Right lobe of liver (tissue), 6 donors: ENCODE measurements around the gene MYOF. TPM values are rescaled to one million over a fixed set of nuclear protein-coding genes. Genes with fewer than 3 reads are reported as not detected.

ENCODE experiments used
- ATAC-seq, 4 donors: fragments of 200-7000 bp; cut with Tn5 transposase; one replicate each; pipeline ENCODE4 v1.9.1; 2020; ENCODE audit warnings: mild to moderate bottlenecking in 4 of 4, moderate library complexity in 4 of 4
- DNase-seq, 3 donors: peaks; one replicate each; pipeline ENCODE4 v3.0.0-alpha.2; 2020
- H3K27ac ChIP-seq, 3 donors: fragments of 200-600 bp; one replicate each; pipeline ENCODE4 v1.8.0; 2022
- H3K27me3 ChIP-seq, 2 donors: fragments of 200-600 bp; one replicate each; pipeline ENCODE4 v1.8.0; 2022
- H3K36me3 ChIP-seq, 4 donors: fragments of 200-600 bp; sonication (generic) in 1 of 4; one replicate each; pipeline versions ENCODE4 v1.5.1 to v1.8.0; 2017 to 2022; ENCODE audit warnings: control low read depth in 1 of 4
- H3K4me1 ChIP-seq, 4 donors: fragments of 200-600 bp; sonication (generic) in 1 of 4; one replicate each; pipeline versions ENCODE4 v1.5.1 to v1.8.0; 2017 to 2022; ENCODE audit warnings: control low read depth in 1 of 4
- H3K4me3 ChIP-seq, 3 donors: fragments of 200-600 bp; one replicate each; pipeline ENCODE4 v1.8.0; 2022
- H3K9me3 ChIP-seq, 4 donors: fragments of 200-600 bp; sonication (generic) in 1 of 4; one replicate each; pipeline versions ENCODE4 v1.5.1 to v1.8.0; 2017 to 2022; ENCODE audit warnings: control low read depth in 1 of 4
- CTCF ChIP-seq, 4 donors: fragments of 200-600 bp in 3 of 4; fragments of 450-650 bp in 1 of 4; IDR thresholded peaks; one replicate each; pipeline versions ENCODE4 v1.5.1 to v1.8.0; 2016 to 2022; ENCODE audit warnings: antibody characterized with exemption in 4 of 4, mild to moderate bottlenecking in 2 of 4
- POLR2A ChIP-seq: fragments of 450-650 bp; IDR thresholded peaks from one replicate; pipeline ENCODE4 v1.6.1; 2017; ENCODE audit warnings: antibody characterized with exemption, mild to moderate bottlenecking
- WGBS: methylation state at CpG from one replicate; pipeline ENCODE4 v1.1.6; 2018; ENCODE audit warnings: low coverage, low lambda C conversion rate; ENCODE audit not compliant: insufficient coverage; ENCODE audit errors: missing lambda C conversion rate; 5-methylcytosine and 5-hydroxymethylcytosine counted together
- intact Hi-C, 2 donors: fragments of 100-400 bp; cut with DNase I; formaldehyde crosslinking; loops; one replicate each; pipeline versions ENCODE4 v1.11.2 to v1.14.1; 2022
- total RNA-seq, 6 experiments: library from RNA; depleted of rRNA in 2 of 6; stranded (reverse); fragments of >200 nt in 2 of 6; fragmentation: NEBNext Ultra II Directional in 3 of 6; extraction: Animal tissue kit (Norgen Biotek cat#: 25700) in 3 of 6; gene quantifications; one replicate each; pipeline versions ENCODE4 v1.1.0 to v1.2.4, GENCODE V29; 2016 to 2023
- donor health status: DM: no; HTN: yes; CAD: no.
- donor health status: DM: no; HTN: no; CAD: no.
- donor health status: DM: no; HTN: no; CAD: no.
- donor health status: DM: no; HTN: yes; CAD: no.
- donor health status: DM: no; HTN: yes; CAD: no.

The MYOF gene
- total RNA-seq, 6 experiments from 2014 or later, result 1.9 to 14.6 (median 3.2) TPM

- DNase-seq (no peak), ATAC-seq (no peak)
- H3K4me3 ChIP-seq, result no peak overlapping the region
- intact Hi-C loops, result no loop called here
- no peaks in the 10 kb centered on the region for H3K36me3 ChIP-seq
- TF ChIP-seq CTCF (IDR thresholded peaks at IDR 0.05) (no peak), POLR2A (no peak)
- 62% methylated on average over 3 of the region's 3 CpGs for WGBS
- no peaks in the 10 kb centered on the region for H3K9me3 ChIP-seq
- no peaks in the 10 kb centered on the region for H3K27me3 ChIP-seq
- no peak overlapping the region for H3K27ac ChIP-seq
- H3K4me1 ChIP-seq, result peaks cover 0 to 8% (median 0%) of the 10 kb centered on the region in 4 donors
Observed at GRCh38 chr10:93390306-93391090, 91.6 kb downstream of the MYOF start.

GRCh38 chr10:93386631-93387369 lies 95.3 kb downstream of the MYOF start:
- TF ChIP-seq CTCF (IDR thresholded peaks at IDR 0.05) (peak in 2 of 4 donors; percentile 7 to 13), POLR2A (no peak)
- Histone ChIP-seq H3K9me3 (no peaks in the 10 kb centered on the region), H3K36me3 (no peaks in the 10 kb centered on the region), H3K27me3 (no peaks in the 10 kb centered on the region), H3K27ac (peak overlapping the region; percentile 23 to 43 (median 43)), H3K4me3 (peak overlapping the region in 1 of 3 donors; percentile 25), H3K4me1 (peaks cover 0 to 8% (median 0%) of the 10 kb centered on the region in 4 donors)
- intact Hi-C loops, result no loop called here
- DNase-seq, result peak in 1 of 3 donors; percentile 31
- ATAC-seq, result peak; percentile 74 to 86 (median 82)
- WGBS, result 44% methylated on average over 10 of the region's 14 CpGs

GRCh38 chr10:93385345-93385744 lies 96.8 kb downstream of the MYOF start:
- Histone ChIP-seq H3K36me3 (no peaks in the 10 kb centered on the region), H3K4me3 (no peak overlapping the region), H3K9me3 (no peaks in the 10 kb centered on the region), H3K4me1 (peaks cover 0 to 8% (median 0%) of the 10 kb centered on the region in 4 donors), H3K27me3 (no peaks in the 10 kb centered on the region), H3K27ac (no peak overlapping the region)
- intact Hi-C loops, result no loop called here
- ATAC-seq (no peak), DNase-seq (no peak)
- TF ChIP-seq POLR2A, result no peak
- no peak for TF ChIP-seq CTCF (IDR thresholded peaks at IDR 0.05)
- WGBS, result 100% methylated on average over 1 of the region's 2 CpGs

- H3K4me3 ChIP-seq, result no peak overlapping the region
- WGBS, result 78% methylated on average over 6 of the region's 7 CpGs
- H3K27me3 ChIP-seq, result no peaks in the 10 kb centered on the region
- TF ChIP-seq CTCF (IDR thresholded peaks at IDR 0.05) (no peak), POLR2A (no peak)
- H3K36me3 ChIP-seq, result no peaks in the 10 kb centered on the region
- H3K27ac ChIP-seq, result no peak overlapping the region
- H3K4me1 ChIP-seq, result peaks cover 0 to 8% (median 0%) of the 10 kb centered on the region in 4 donors
- intact Hi-C loops, result no loop called here
- ATAC-seq (no peak), DNase-seq (no peak)
- no peaks in the 10 kb centered on the region for H3K9me3 ChIP-seq
Observed at GRCh38 chr10:93384006-93384405, 98.1 kb downstream of the MYOF start.
